OCI-LY1 (cell line): ENCODE results near the gene XRCC1.

Source experiments
- H2AFZ ChIP-seq: fragments of 200-600 bp; sonication (generic), shearing (Covaris generic); 2 replicates; pipeline ENCODE4 v1.6.0; 2014; ENCODE audit warnings: antibody characterized with exemption, mild to moderate bottlenecking, low read length
- H3F3A ChIP-seq: fragments of 200-600 bp; sonication (generic), shearing (Covaris generic); 2 replicates; pipeline ENCODE4 v1.6.0; 2014; ENCODE audit warnings: mild to moderate bottlenecking, antibody characterized with exemption, low read length, moderate library complexity; ENCODE audit not compliant: insufficient read depth
- H3K27ac ChIP-seq: fragments of 200-600 bp; sonication (generic); 2 replicates; pipeline ENCODE4 v1.5.1; 2014; ENCODE audit warnings: low read length, mixed run types, mild to moderate bottlenecking, low read depth; ENCODE audit not compliant: poor library complexity, severe bottlenecking
- H3K27me3 ChIP-seq: fragments of 200-600 bp; sonication (generic); 2 replicates; pipeline ENCODE4 v1.6.0; 2014; ENCODE audit warnings: antibody characterized with exemption, mild to moderate bottlenecking, low read length, moderate library complexity; ENCODE audit not compliant: insufficient read depth
- H3K36me3 ChIP-seq: fragments of 200-600 bp; sonication (generic); 2 replicates; pipeline ENCODE4 v1.6.1; 2014; ENCODE audit warnings: mild to moderate bottlenecking, antibody characterized with exemption, low read length, moderate library complexity, mixed read lengths; ENCODE audit not compliant: insufficient read depth
- H3K4me1 ChIP-seq: fragments of 200-600 bp; sonication (generic); 2 replicates; pipeline ENCODE4 v1.5.1; 2014; ENCODE audit warnings: mild to moderate bottlenecking, low read length, moderate library complexity; ENCODE audit not compliant: insufficient read depth, severe bottlenecking
- H3K4me2 ChIP-seq: fragments of 200-600 bp; sonication (generic), shearing (Covaris generic); 2 replicates; pipeline ENCODE4 v1.6.1; 2014; ENCODE audit warnings: low read length
- H3K4me3 ChIP-seq: fragments of 200-600 bp; sonication (generic); 2 replicates; pipeline ENCODE4 v1.5.1; 2014; ENCODE audit warnings: low read length, low read depth, mild to moderate bottlenecking, mixed read lengths; ENCODE audit not compliant: poor library complexity, severe bottlenecking
- H3K79me2 ChIP-seq: fragments of 200-600 bp; shearing (Covaris generic); 2 replicates; pipeline ENCODE4 v1.6.1; 2016; ENCODE audit warnings: mixed run types, low read length, mixed read lengths; ENCODE audit not compliant: insufficient read depth
- H3K9ac ChIP-seq: fragments of 200-600 bp; sonication (generic), shearing (Covaris generic); 2 replicates; pipeline ENCODE4 v1.6.1; 2014; ENCODE audit warnings: mild to moderate bottlenecking, low read length, mixed read lengths
- H3K9me2 ChIP-seq: fragments of 200-600 bp; sonication (generic), shearing (Covaris generic); 2 replicates; pipeline ENCODE4 v1.6.1; 2014; ENCODE audit warnings: low read depth, mild to moderate bottlenecking, low read length, mixed read lengths
- H3K9me3 ChIP-seq: fragments of 200-600 bp; shearing (Covaris generic); 2 replicates; pipeline ENCODE4 v1.6.1; 2014; ENCODE audit warnings: low read length, mixed read lengths
- H4K20me1 ChIP-seq: fragments of 200-600 bp; sonication (generic), shearing (Covaris generic); 2 replicates; pipeline ENCODE4 v1.6.0; 2016; ENCODE audit warnings: mild to moderate bottlenecking, low read length; ENCODE audit not compliant: insufficient read depth
- EZH2 ChIP-seq: fragments of 200-600 bp; sonication (generic), shearing (Covaris generic); IDR thresholded peaks from 2 replicates; pipeline ENCODE4 v1.8.0; 2017; ENCODE audit warnings: borderline replicate concordance, mixed run types, mild to moderate bottlenecking, antibody characterized with exemption, low read length, moderate library complexity, mixed read lengths
- TF ChIP-seq, protein P1 (sequence below): fragments of 200-600 bp; sonication (generic), shearing (Covaris generic); IDR thresholded peaks from 2 replicates; pipeline ENCODE4 v1.5.1; 2017; ENCODE audit warnings: mild to moderate bottlenecking, antibody characterized with exemption, low read length, moderate library complexity, mixed read lengths

XRCC1 gene

GRCh38 chr19:43622956-43623355, 47.6 kb upstream of the XRCC1 start:
- TF ChIP-seq, protein P1, sequence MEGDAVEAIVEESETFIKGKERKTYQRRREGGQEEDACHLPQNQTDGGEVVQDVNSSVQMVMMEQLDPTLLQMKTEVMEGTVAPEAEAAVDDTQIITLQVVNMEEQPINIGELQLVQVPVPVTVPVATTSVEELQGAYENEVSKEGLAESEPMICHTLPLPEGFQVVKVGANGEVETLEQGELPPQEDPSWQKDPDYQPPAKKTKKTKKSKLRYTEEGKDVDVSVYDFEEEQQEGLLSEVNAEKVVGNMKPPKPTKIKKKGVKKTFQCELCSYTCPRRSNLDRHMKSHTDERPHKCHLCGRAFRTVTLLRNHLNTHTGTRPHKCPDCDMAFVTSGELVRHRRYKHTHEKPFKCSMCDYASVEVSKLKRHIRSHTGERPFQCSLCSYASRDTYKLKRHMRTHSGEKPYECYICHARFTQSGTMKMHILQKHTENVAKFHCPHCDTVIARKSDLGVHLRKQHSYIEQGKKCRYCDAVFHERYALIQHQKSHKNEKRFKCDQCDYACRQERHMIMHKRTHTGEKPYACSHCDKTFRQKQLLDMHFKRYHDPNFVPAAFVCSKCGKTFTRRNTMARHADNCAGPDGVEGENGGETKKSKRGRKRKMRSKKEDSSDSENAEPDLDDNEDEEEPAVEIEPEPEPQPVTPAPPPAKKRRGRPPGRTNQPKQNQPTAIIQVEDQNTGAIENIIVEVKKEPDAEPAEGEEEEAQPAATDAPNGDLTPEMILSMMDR: no peak
- no peak for TF ChIP-seq EZH2
- H3K36me3 ChIP-seq: no peaks in the 10 kb centered on the region
- no peak overlapping the region for H3K4me2 ChIP-seq
- H3K27ac ChIP-seq: no peak overlapping the region
- no peak overlapping the region for H3K9ac ChIP-seq
- no peaks in the 10 kb centered on the region for H3K9me2 ChIP-seq
- peaks cover 4% of the 10 kb centered on the region; the same call in 1 of the 2 replicates for H3F3A ChIP-seq
- H3K79me2 ChIP-seq: peaks cover 10% of the 10 kb centered on the region
- H3K27me3 ChIP-seq: no peaks in the 10 kb centered on the region
- H2AFZ ChIP-seq: no peak overlapping the region
- H4K20me1 ChIP-seq: no peaks in the 10 kb centered on the region
- H3K9me3 ChIP-seq: no peaks in the 10 kb centered on the region
- no peak overlapping the region for H3K4me3 ChIP-seq
- H3K4me1 ChIP-seq: peaks cover 19% of the 10 kb centered on the region

- no peak overlapping the region for H3K9ac ChIP-seq
- TF ChIP-seq, protein P1: no peak
- TF ChIP-seq EZH2: no peak
- H3K4me2 ChIP-seq: no peak overlapping the region
- H3K27me3 ChIP-seq: no peaks in the 10 kb centered on the region
- no peaks in the 10 kb centered on the region for H3K36me3 ChIP-seq
- peaks cover 16% of the 10 kb centered on the region for H3K79me2 ChIP-seq
- no peaks in the 10 kb centered on the region for H3K9me3 ChIP-seq
- H3K27ac ChIP-seq: no peak overlapping the region
- no peaks in the 10 kb centered on the region for H3K9me2 ChIP-seq
- no peak overlapping the region for H2AFZ ChIP-seq
- H3K4me3 ChIP-seq: no peak overlapping the region
- H3K4me1 ChIP-seq: peaks cover 26% of the 10 kb centered on the region
- no peaks in the 10 kb centered on the region for H4K20me1 ChIP-seq
- peaks cover 4% of the 10 kb centered on the region; the same call in 1 of the 2 replicates for H3F3A ChIP-seq
Observed at GRCh38 chr19:43622070-43622469, 46.7 kb upstream of the XRCC1 start.

GRCh38 chr19:43620061-43621001, 45.0 kb upstream of the XRCC1 start:
- Histone ChIP-seq H3K9ac (peak overlapping the region; percentile 80), H3K27me3 (no peaks in the 10 kb centered on the region), H3K27ac (peak overlapping the region; percentile 91), H3K4me1 (peaks cover 29% of the 10 kb centered on the region), H3K4me2 (peak overlapping the region; percentile 99), H4K20me1 (no peaks in the 10 kb centered on the region), H3K4me3 (peak overlapping the region; percentile 66), H3K79me2 (peaks cover 29% of the 10 kb centered on the region), H3K9me2 (no peaks in the 10 kb centered on the region), H2AFZ (0 out of 2 replicates have a peak overlapping the region, but pooled peaks have one; percentile 16), H3K36me3 (no peaks in the 10 kb centered on the region), H3F3A (peaks cover 4% of the 10 kb centered on the region; the same call in 1 of the 2 replicates), H3K9me3 (no peaks in the 10 kb centered on the region)
- TF ChIP-seq, protein P1: no peak
- TF ChIP-seq EZH2: no peak
